Small intestine (tissue), 7 donors: ENCODE results near the gene IL36G. TPM values are rescaled to one million over a fixed set of nuclear protein-coding genes. Genes with fewer than 3 reads are reported as not detected.

Experiments used
- DNase-seq, 2 donors: peaks; one replicate each; pipeline versions ENCODE4 v3.0.0 to v3.0.0-alpha.2; 2013
- FAIRE-seq: peaks from 2 replicates; lab custom pipeline; 2012; peaks lifted over from hg19 to GRCh38; lab: Jason Lieb, UNC
- H3K27ac ChIP-seq, 3 donors: one replicate each; pipeline ENCODE4 v1.5.1; 2013; ENCODE audit warnings: low read length in 2 of 3, mild to moderate bottlenecking in 2 of 3, control low read depth in 1 of 3, inconsistent platforms in 1 of 3, low read depth in 1 of 3, moderate library complexity in 1 of 3
- H3K27me3 ChIP-seq, 3 donors: one replicate each; pipeline ENCODE4 v1.6.1; 2013; ENCODE audit warnings: low read length in 3 of 3, inconsistent platforms in 1 of 3; ENCODE audit not compliant: control insufficient read depth in 3 of 3, insufficient read depth in 3 of 3
- H3K36me3 ChIP-seq, 3 donors: one replicate each; pipeline ENCODE4 v1.6.1; 2013; ENCODE audit warnings: low read length in 3 of 3, inconsistent platforms in 1 of 3, low read depth in 1 of 3, mild to moderate bottlenecking in 1 of 3, moderate library complexity in 1 of 3; ENCODE audit not compliant: control insufficient read depth in 3 of 3, insufficient read depth in 2 of 3
- H3K4me1 ChIP-seq, 3 donors: one replicate each; pipeline ENCODE4 v1.6.1; 2013; ENCODE audit warnings: low read length in 2 of 3, inconsistent platforms in 1 of 3, low read depth in 1 of 3, mild to moderate bottlenecking in 1 of 3, moderate library complexity in 1 of 3; ENCODE audit not compliant: control insufficient read depth in 3 of 3, insufficient read depth in 2 of 3
- H3K4me3 ChIP-seq, 3 donors: one replicate each; pipeline ENCODE4 v1.5.1; 2013; ENCODE audit warnings: low read length in 3 of 3, control low read depth in 1 of 3, inconsistent platforms in 1 of 3, low read depth in 1 of 3, mild to moderate bottlenecking in 1 of 3, moderate library complexity in 1 of 3
- H3K9me3 ChIP-seq, 2 donors: one replicate each; pipeline ENCODE4 v1.6.1; 2013; ENCODE audit warnings: low read depth in 1 of 2, low read length in 1 of 2; ENCODE audit not compliant: control insufficient read depth in 2 of 2, insufficient read depth in 1 of 2
- WGBS, 3 donors: extraction: QIAGEN DNeasy Blood & Tissue Kit; methylation state at CpG; one replicate each; pipeline ENCODE4 v1.1.7; 2013; 5-methylcytosine and 5-hydroxymethylcytosine counted together
- polyA plus RNA-seq, 4 donors: library from polyadenylated mRNA; stranded (reverse) in 3 of 4; unstranded in 1 of 4; fragments of 200-250 nt in 3 of 4; fragments of 120-200 nt in 1 of 4; gene quantifications; one replicate each; pipeline versions ENCODE4 v1.2.1 to v1.2.3, GENCODE V29; 2013
- donor health status: healthy with polysubstance abuse.
- donor health status: control.
- donor health status: control.
- donor health status: Bipolar disorder and iron deficiency.
- donor health status: healthy.

IL36G gene
- polyA plus RNA-seq, 4 donors, result 0.50 TPM; not detected in 3

- Histone ChIP-seq H3K9me3 (peaks cover 0 to 26% of the 10 kb centered on the region in 2 donors), H3K27ac (no peak overlapping the region), H3K27me3 (peaks cover 0 to 2% (median 0%) of the 10 kb centered on the region in 3 donors), H3K4me1 (no peaks in the 10 kb centered on the region), H3K4me3 (no peak overlapping the region), H3K36me3 (no peaks in the 10 kb centered on the region)
- DNase-seq, result peak in 1 of 2 donors; percentile 41
- 28 to 46% (median 43%) methylated on average over 2 of the region's 2 CpGs for WGBS, 3 donors
- no peak for FAIRE-seq
Observed at GRCh38 chr2:112942654-112943002, 35.2 kb upstream of the IL36G start.

GRCh38 chr2:112944971-112945370 lies 32.8 kb upstream of the IL36G start:
- WGBS, 3 donors, result 86 to 91% (median 91%) methylated on average over 1 of the region's 1 CpG
- Histone ChIP-seq H3K27ac (no peak overlapping the region), H3K36me3 (no peaks in the 10 kb centered on the region), H3K4me3 (no peak overlapping the region), H3K9me3 (peaks cover 0 to 30% of the 10 kb centered on the region in 2 donors), H3K4me1 (no peaks in the 10 kb centered on the region), H3K27me3 (peaks cover 0 to 2% (median 2%) of the 10 kb centered on the region in 3 donors)
- no peak for FAIRE-seq
- DNase-seq, result no peak

- WGBS, 3 donors, result 73 to 85% (median 84%) methylated on average over 2 of the region's 2 CpGs
- DNase-seq (no peak), FAIRE-seq (no peak)
- Histone ChIP-seq H3K27ac (no peak overlapping the region), H3K4me3 (no peak overlapping the region), H3K9me3 (peaks cover 0 to 30% of the 10 kb centered on the region in 2 donors), H3K36me3 (no peaks in the 10 kb centered on the region), H3K4me1 (no peaks in the 10 kb centered on the region), H3K27me3 (peaks cover 0 to 2% (median 2%) of the 10 kb centered on the region in 3 donors)
Observed at GRCh38 chr2:112946086-112946485, 31.7 kb upstream of the IL36G start.

- Histone ChIP-seq H3K27me3 (peaks cover 0 to 2% (median 2%) of the 10 kb centered on the region in 3 donors), H3K4me3 (no peak overlapping the region), H3K27ac (no peak overlapping the region), H3K36me3 (no peaks in the 10 kb centered on the region), H3K9me3 (peaks cover 0 to 30% of the 10 kb centered on the region in 2 donors), H3K4me1 (no peaks in the 10 kb centered on the region)
- FAIRE-seq, result no peak
- no peak for DNase-seq
- WGBS, 3 donors, result 3 to 23% (median 10%) methylated on average over 2 of the region's 2 CpGs
Observed at GRCh38 chr2:112947374-112947773, 30.4 kb upstream of the IL36G start.

- 73 to 87% (median 80%) methylated on average over 8 of the region's 8 CpGs for WGBS, 3 donors
- no peak for DNase-seq
Observed at GRCh38 chr2:112949456-112949855, 28.4 kb upstream of the IL36G start.

GRCh38 chr2:112954364-112954763 lies 23.4 kb upstream of the IL36G start:
- Histone ChIP-seq H3K27me3 (peaks cover 0 to 2% (median 2%) of the 10 kb centered on the region in 3 donors), H3K36me3 (no peaks in the 10 kb centered on the region), H3K4me3 (no peak overlapping the region), H3K27ac (no peak overlapping the region), H3K9me3 (no peaks in the 10 kb centered on the region), H3K4me1 (no peaks in the 10 kb centered on the region)
- FAIRE-seq (no peak), DNase-seq (no peak)
- WGBS, 3 donors, result 87 to 91% (median 91%) methylated on average over 7 of the region's 7 CpGs

More at GRCh38 chr2:112949456-112949855, 28.4 kb upstream of the IL36G start:
- no peak for FAIRE-seq
- Histone ChIP-seq H3K27me3 (peaks cover 0 to 2% (median 2%) of the 10 kb centered on the region in 3 donors), H3K4me3 (no peak overlapping the region), H3K4me1 (no peaks in the 10 kb centered on the region), H3K9me3 (peaks cover 0 to 30% of the 10 kb centered on the region in 2 donors), H3K36me3 (no peaks in the 10 kb centered on the region), H3K27ac (no peak overlapping the region)

- no peak for DNase-seq
- Histone ChIP-seq H3K4me1 (no peaks in the 10 kb centered on the region), H3K4me3 (no peak overlapping the region), H3K9me3 (no peaks in the 10 kb centered on the region), H3K27me3 (peaks cover 0 to 2% (median 0%) of the 10 kb centered on the region in 3 donors), H3K27ac (no peak overlapping the region), H3K36me3 (no peaks in the 10 kb centered on the region)
- FAIRE-seq, result no peak
- 91 to 99% (median 95%) methylated on average over 3 of the region's 3 CpGs for WGBS, 3 donors
Observed at GRCh38 chr2:112957511-112957910, 20.3 kb upstream of the IL36G start.

DNA sequence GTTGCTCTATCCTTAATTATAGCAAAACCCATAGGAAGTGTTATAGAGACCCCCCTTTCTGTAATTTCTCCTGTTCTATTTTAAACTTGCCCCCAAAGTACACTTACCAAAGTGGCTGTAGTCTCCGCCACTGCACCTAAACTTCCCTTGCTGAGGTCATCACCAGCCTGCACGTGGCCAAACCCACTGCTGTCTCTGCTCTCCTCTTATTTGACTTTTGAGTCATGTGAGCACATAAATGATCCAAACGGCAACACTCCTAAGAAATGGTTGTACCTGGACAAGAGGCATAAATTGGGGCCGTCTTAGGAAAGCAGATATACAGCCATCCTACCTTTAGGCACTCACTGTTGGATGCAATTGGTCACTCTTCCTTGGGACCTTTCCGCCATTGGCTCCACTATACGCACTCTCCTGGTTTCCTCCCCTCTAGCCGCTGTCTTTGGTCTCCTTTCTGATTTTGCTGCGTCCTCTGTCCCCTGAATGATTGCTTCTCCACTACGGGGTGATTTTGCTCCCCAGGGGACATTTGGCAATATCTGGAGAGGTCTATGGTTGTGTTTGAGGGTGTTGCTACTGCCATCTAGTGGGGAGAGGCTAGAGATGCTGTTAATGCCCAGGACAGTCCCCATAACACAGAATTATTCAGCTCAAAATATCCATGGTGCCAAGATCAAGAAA lies 19.2 kb upstream of the IL36G start:
- Histone ChIP-seq H3K4me3 (no peak overlapping the region), H3K4me1 (no peaks in the 10 kb centered on the region), H3K27ac (no peak overlapping the region), H3K9me3 (no peaks in the 10 kb centered on the region), H3K27me3 (peaks cover 0 to 2% (median 0%) of the 10 kb centered on the region in 3 donors), H3K36me3 (no peaks in the 10 kb centered on the region)
- DNase-seq (peak; percentile 54 to 67), FAIRE-seq (no peak)
- 36 to 49% (median 47%) methylated on average over 9 of the region's 9 CpGs for WGBS, 3 donors
